SK-N-MC (cell line): ENCODE results near the gene TNIP1.

Experiments used
- DNase-seq: peaks from one replicate; pipeline ENCODE4 v3.0.0-alpha.2; 2011; ENCODE audit warnings: low read depth, low spot score
- H3K27ac ChIP-seq: fragments of 200-600 bp; sonication (generic); 2 replicates; pipeline ENCODE4 v1.5.1; 2016; ENCODE audit warnings: mixed run types
- H3K36me3 ChIP-seq: fragments of 200-600 bp; sonication (generic); 2 replicates; pipeline ENCODE4 v1.6.1; 2017; ENCODE audit warnings: antibody characterized with exemption, low read length, mixed read lengths; ENCODE audit not compliant: insufficient read depth
- H3K4me3 ChIP-seq: fragments of 200-600 bp; sonication (generic); 2 replicates; pipeline ENCODE4 v1.5.1; 2016
- H3K9ac ChIP-seq: fragments of 200-600 bp; sonication (generic); 2 replicates; pipeline ENCODE4 v1.8.0; 2017; ENCODE audit warnings: mixed run types, mixed read lengths; ENCODE audit not compliant: insufficient read length
- H3K9me3 ChIP-seq: fragments of 200-600 bp; sonication (generic); 2 replicates; pipeline ENCODE4 v1.6.1; 2017; ENCODE audit warnings: low read depth, mild to moderate bottlenecking, antibody characterized with exemption, low read length, moderate library complexity, mixed read lengths
- EZH2 ChIP-seq: fragments of 200-600 bp; sonication (generic); IDR thresholded peaks from one replicate; pipeline ENCODE4 v1.6.1; 2017; ENCODE audit warnings: antibody characterized with exemption
- FOXP2 ChIP-seq: optimal IDR thresholded peaks from 2 replicates; pipeline ENCODE3; 2011; ENCODE audit warnings: mild to moderate bottlenecking, moderate library complexity; ENCODE audit not compliant: insufficient read depth; ENCODE audit errors: extremely low read length, control extremely low read depth
- POLR2AphosphoS5 ChIP-seq: IDR thresholded peaks from 2 replicates; pipeline ENCODE4 v1.6.1; 2012; ENCODE audit warnings: mild to moderate bottlenecking, low read depth, low read length, borderline replicate concordance

Gene TNIP1

GRCh38 chr5:151075698-151076331 is 5.0 kb downstream of the TNIP1 start:
- TF ChIP-seq POLR2AphosphoS5: no peak
- no peak for TF ChIP-seq EZH2
- no peak for TF ChIP-seq FOXP2
- Histone ChIP-seq H3K36me3 (no peaks in the 10 kb centered on the region), H3K9me3 (no peaks in the 10 kb centered on the region), H3K4me3 (no peak overlapping the region), H3K9ac (no peak overlapping the region), H3K27ac (no peak overlapping the region)
- DNase-seq: no peak

GRCh38 chr5:151074557-151074956 is 6.3 kb downstream of the TNIP1 start:
- no peaks in the 10 kb centered on the region for H3K9me3 ChIP-seq
- no peak overlapping the region for H3K27ac ChIP-seq
- no peaks in the 10 kb centered on the region for H3K36me3 ChIP-seq
- H3K4me3 ChIP-seq: no peak overlapping the region
- no peak for DNase-seq
- TF ChIP-seq EZH2 (no peak), FOXP2 (no peak)
- no peak overlapping the region for H3K9ac ChIP-seq

GRCh38 chr5:151073280-151073679 is 7.6 kb downstream of the TNIP1 start:
- DNase-seq: no peak
- TF ChIP-seq POLR2AphosphoS5 (no peak), FOXP2 (no peak), EZH2 (no peak)
- Histone ChIP-seq H3K4me3 (no peak overlapping the region), H3K36me3 (no peaks in the 10 kb centered on the region), H3K9me3 (no peaks in the 10 kb centered on the region), H3K27ac (no peak overlapping the region), H3K9ac (no peak overlapping the region)

- no peak overlapping the region for H3K4me3 ChIP-seq
- no peak overlapping the region for H3K27ac ChIP-seq
- DNase-seq: no peak
- H3K9me3 ChIP-seq: no peaks in the 10 kb centered on the region
- H3K36me3 ChIP-seq: no peaks in the 10 kb centered on the region
- no peak for TF ChIP-seq EZH2
- TF ChIP-seq FOXP2: no peak
- no peak for TF ChIP-seq POLR2AphosphoS5
- H3K9ac ChIP-seq: no peak overlapping the region
These were observed 8.2 kb downstream of the TNIP1 start for GRCh38 chr5:151072630-151073025.

DNA sequence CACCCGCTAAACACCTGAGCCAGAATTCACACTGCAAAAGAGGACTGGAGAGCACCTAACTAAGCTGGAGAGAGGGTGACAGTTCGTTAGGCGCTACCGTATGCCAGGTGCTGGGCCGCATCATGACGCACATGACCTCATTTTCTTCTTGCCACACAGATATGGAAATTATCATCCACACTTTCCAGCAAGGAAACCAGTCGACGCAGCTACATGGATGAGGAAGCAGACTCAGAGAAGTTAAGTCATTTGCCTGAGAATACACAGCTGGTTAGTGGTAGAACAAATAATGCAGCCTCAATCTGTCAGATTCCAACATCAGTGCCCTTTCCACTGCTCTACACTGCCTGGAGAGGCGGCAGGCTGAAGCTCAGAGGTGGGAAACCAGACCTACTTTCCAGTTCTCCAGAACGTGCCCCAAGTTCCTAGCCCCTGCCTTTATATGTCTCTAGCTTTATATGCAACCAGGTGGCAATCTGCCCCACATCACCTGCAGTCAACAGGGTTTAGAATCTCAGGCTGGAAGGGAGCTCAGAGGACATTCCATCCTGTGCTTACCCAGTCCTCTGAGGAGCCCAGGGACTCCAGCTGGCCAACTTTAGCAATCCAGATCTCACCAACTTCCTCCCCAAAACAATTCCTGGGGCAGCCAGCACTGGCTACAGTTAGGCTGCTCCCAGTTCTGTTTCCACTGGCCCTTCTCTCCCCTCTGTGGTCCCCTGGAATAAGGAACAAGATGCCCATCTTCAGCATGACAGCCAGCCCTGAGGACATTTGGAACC is 8.8 kb downstream of the TNIP1 start:
- H3K27ac ChIP-seq: no peak overlapping the region
- H3K4me3 ChIP-seq: no peak overlapping the region
- DNase-seq: no peak
- H3K9me3 ChIP-seq: no peaks in the 10 kb centered on the region
- TF ChIP-seq POLR2AphosphoS5 (no peak), FOXP2 (no peak), EZH2 (no peak)
- no peaks in the 10 kb centered on the region for H3K36me3 ChIP-seq
- H3K9ac ChIP-seq: no peak overlapping the region

DNA sequence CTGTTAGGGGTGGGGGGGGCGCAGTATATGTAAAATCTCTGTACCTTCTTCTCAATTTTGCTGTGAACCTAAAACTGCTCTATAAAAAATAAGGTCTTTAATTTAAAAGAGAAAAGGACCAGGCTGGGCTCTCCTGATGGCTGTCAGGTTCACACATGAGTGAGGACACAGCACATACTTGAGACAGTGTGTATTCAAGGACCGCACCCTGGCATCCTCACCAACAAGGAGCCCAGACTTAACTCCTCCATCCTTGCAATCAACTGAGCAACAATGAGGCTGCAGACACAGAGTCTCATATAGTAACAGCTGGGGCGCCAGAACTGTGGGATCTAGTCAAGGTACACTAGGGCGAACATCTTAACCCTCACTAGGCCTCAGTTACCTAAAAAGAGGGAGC is 9.8 kb downstream of the TNIP1 start:
- Histone ChIP-seq H3K4me3 (no peak overlapping the region), H3K36me3 (no peaks in the 10 kb centered on the region), H3K27ac (no peak overlapping the region), H3K9ac (no peak overlapping the region), H3K9me3 (no peaks in the 10 kb centered on the region)
- TF ChIP-seq EZH2: no peak
- no peak for TF ChIP-seq POLR2AphosphoS5
- no peak for TF ChIP-seq FOXP2
- DNase-seq: no peak

GRCh38 chr5:151070449-151070848 is 10.4 kb downstream of the TNIP1 start:
- TF ChIP-seq EZH2: no peak
- no peak for TF ChIP-seq POLR2AphosphoS5
- no peak for TF ChIP-seq FOXP2
- DNase-seq: no peak
- no peak overlapping the region for H3K4me3 ChIP-seq
- no peak overlapping the region for H3K27ac ChIP-seq
- no peaks in the 10 kb centered on the region for H3K36me3 ChIP-seq
- H3K9me3 ChIP-seq: no peaks in the 10 kb centered on the region
- no peak overlapping the region for H3K9ac ChIP-seq

DNA sequence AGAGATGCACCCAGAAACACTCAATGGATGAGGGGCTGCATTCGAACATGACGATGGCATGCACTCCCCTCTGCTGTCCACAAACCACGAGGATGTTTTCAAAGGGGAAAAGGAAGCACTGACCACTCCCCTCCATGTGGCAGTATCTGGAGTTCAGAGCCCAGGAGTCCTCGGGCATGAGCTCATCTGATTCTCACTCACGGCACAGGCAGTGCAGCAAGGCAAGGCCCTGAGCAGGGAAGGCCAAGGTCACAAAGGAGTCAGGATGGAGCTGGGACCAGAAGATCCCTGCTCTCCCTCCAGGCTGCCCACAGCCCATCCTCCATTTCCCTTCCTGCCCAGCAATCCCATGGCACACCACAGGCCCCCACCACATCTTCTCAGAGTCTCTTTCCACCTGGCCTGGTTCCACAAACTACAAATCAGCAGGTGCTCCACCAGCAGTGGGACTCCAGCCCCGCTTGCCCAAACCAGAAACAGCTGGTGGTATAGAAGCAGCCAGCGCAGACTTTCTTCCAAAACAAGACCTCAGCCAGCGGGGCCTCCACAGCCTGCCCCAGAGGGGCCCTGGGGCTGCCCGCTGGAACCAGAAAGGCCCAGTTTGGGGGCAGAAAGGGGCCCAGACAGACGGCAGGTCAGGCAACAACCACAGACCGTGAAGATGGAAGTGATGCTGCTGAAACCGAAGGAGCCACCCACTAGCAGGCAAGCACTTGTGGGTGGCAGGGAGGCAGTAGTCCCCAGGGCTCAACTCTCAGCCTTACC is 12.2 kb downstream of the TNIP1 start:
- no peak for DNase-seq
- H3K36me3 ChIP-seq: no peaks in the 10 kb centered on the region
- no peak overlapping the region for H3K27ac ChIP-seq
- H3K9me3 ChIP-seq: no peaks in the 10 kb centered on the region
- no peak overlapping the region for H3K9ac ChIP-seq
- no peak overlapping the region for H3K4me3 ChIP-seq
- TF ChIP-seq POLR2AphosphoS5 (no peak), FOXP2 (no peak), EZH2 (no peak)
